NCI-H524 (cell line): ENCODE results near the gene PGD.
"Not testable (repeated sequence)": the region's sequence is repeated elsewhere in the genome, so short reads cannot be mapped to it uniquely, and the experiment has no call there.

ENCODE experiments used
- DNase-seq, 2 experiments: peaks; one replicate each; lab custom pipeline; 2025; lab: John Stamatoyannopoulos, UW

Gene PGD

GRCh38 chr1:10437052-10437451 lies 38.2 kb downstream of the PGD start:
- DNase-seq = no peak

GRCh38 chr1:10438677-10439163 lies 39.9 kb downstream of the PGD start:
- DNase-seq = no peak

DNA sequence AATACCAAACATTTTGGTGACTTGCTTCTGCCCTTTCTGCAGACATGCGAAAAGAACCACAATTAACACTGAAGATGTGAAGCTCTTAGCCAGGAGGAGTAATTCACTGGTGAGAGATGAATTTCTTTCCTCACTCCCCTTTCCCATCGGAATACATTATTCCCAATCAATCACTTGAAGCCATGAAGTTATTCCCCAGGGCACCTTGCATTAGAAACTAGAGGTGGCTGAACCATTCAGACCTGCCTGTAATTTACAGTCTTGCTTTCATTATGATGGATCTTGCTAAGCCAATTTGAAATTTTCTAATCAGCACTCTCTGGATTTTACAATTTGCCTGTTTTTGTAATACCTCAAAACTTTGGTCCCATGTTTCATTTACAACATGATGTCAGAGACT lies 41.4 kb downstream of the PGD start:
- no peak for DNase-seq

- DNase-seq = no peak
Observed at GRCh38 chr1:10440794-10441193, 41.9 kb downstream of the PGD start.

GRCh38 chr1:10444248-10444647 lies 45.4 kb downstream of the PGD start:
- no peak for DNase-seq

- no peak for DNase-seq
Observed at GRCh38 chr1:10444795-10445397, 46.0 kb downstream of the PGD start.

DNA sequence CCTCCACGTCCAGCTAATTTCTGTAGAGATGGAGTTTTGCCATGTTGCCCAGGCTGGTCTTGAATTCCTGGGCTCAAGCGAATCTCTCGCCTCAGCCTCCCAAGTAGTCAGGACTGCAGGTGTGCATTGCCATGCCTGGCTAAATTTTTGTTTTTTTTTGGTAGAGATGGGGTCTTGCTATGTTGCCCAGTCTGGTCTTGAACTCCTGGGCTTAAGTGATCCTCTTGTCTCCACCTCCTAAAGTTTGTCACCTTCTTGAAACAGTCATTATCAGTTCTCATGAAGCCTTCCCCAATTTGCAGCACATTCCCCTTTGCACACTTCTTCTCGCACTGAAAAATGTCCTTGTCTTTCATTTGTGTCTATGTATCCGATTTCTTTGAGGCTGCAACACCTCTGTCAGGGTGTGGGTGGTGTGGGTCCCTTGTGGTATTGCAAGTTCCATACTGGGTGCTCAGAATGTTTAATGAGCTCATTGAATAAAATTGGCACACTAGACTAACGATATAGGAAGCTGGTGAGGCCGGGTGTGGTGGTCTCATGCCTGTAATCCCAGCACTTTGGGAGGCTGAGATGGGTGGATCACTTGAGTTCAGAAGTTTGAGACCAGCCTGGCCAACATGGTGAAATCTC lies 48.0 kb downstream of the PGD start:
- DNase-seq = no peak

GRCh38 chr1:10449751-10450150 lies 50.9 kb downstream of the PGD start, which contains the start of gene CORT:
Gene CORT (plus strand): TSS chr1:10450031. CDS start chr1:10450224, 193 bp downstream.
- DNase-seq = no peak

DNA sequence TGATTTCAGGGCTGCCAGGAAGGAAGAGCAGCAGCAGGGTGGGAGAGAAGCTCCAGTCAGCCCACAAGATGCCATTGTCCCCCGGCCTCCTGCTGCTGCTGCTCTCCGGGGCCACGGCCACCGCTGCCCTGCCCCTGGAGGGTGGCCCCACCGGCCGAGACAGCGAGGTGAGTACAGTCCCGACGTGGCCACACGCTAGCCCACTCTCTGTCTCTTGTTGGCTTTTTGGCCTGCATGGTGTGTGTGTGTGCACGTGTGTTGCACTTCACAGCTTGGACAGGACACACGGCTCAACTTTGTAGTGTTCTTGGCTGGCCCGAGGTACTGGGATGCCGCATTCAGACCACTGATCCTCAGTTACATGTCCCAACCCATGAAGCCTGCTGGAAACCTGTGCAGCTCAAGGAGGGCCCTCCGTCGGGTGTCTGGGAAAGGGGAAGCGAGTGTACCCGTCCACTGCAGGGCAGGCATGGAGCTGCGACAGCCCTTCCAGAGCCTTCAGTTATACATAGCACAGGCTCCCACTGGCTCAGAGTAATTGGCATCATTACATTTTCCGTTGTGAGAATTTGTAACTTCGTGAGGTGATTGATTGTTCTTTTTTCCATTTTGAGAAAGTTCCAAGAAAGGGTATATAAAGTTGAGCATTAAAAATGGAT lies 51.4 kb downstream of the PGD start:
- no peak for DNase-seq

DNA sequence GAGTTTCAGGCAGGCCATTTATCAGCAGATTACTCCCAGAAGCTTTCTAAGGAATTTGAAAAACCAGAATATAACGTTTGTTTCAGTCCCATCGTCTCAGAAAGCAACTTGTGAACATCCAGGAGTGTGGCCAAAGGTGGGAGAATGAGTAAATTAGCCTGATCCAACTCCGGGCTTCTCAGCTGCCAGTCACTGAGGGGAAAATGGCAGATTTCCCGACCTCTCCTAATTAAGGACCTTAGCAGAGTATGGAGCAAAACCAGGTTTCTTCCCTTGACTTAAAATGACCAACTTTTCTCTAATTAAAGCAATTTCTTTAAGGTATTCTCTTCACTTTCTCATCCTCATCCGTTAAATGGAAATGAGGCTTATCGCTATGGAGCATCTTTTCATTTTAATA lies 52.0 kb downstream of the PGD start:
- no peak for DNase-seq

GRCh38 chr1:10451287-10451686 lies 52.4 kb downstream of the PGD start:
- peak in 1 of 2 experiments; percentile 9 for DNase-seq

DNA sequence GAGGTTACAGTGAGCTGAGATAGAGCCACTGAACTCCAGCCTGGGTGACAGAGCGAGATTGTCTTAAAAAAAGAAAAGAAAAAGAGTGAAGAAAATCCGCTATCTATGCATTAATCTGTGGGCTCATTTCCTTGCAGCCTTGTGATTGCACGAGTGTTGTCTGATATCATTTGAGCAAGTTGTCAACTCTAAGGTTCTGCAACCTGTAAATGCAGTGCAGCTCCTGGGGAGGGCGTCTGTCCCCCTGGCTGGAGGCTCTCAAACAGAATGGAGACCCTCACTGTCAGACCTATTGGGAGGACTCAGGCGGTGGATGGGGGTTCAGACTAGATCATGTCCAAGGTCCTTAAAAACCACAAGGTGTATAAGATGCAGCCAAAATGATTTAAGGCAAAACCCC lies 57.2 kb downstream of the PGD start:
- DNase-seq = no peak

DNA sequence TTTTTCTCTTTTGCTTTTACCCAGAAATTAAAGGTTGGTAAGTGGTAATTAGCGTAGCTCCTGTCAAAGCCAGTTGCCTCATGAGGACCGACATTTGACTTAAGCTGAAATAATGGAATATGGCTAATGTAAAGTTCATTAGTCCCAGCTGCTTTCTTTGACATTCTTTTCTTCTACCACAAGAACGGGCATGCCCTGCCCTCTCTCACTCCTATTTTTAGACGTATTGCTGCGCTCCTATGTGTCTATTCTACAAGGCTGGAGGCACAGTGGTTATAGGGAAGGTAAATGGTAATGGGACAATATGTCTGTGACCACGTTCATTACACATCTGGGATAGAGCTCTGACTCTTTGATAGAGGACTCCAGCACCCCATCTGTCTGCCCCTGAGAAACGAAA lies 57.8 kb downstream of the PGD start:
- DNase-seq = no peak

DNA sequence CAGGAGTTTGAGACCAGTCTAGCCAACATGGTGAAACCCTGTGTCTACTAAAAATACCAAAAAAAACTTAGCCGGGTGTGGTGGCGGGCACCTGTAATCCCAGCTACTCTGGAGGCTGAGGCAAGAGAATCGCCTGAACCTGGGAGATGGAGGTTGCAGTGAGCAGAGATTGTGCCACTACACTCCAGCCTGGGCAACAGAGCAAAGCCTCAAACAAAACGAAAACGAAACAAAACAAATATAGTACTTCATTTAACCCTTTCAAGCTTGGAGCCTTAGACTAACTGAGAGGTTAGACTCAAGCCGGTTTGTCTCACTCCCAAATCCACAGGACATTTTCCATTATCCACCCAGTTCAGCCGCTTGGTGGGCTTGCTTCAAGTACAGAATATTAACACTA lies 58.6 kb downstream of the PGD start:
- not testable (repeated sequence) for DNase-seq

DNA sequence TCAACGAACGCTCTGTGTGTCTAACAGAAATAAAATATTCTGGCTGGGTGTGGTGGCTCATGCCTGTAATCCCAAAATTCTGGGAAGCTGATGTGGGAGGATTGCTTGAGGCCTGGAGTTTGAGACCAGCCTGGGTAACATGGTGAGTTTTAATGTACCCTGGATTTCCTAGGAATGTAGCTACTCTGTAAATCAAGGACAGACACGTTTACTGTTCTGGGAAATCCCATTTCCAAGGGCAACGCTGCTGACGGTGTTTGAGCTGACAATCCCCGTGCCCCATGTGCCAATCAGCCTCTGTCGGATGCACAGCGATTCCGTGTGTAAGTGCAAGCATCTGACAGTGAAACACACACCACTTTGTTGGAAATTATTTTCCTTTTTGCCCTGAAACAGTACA lies 59.0 kb downstream of the PGD start:
- no peak for DNase-seq

DNA sequence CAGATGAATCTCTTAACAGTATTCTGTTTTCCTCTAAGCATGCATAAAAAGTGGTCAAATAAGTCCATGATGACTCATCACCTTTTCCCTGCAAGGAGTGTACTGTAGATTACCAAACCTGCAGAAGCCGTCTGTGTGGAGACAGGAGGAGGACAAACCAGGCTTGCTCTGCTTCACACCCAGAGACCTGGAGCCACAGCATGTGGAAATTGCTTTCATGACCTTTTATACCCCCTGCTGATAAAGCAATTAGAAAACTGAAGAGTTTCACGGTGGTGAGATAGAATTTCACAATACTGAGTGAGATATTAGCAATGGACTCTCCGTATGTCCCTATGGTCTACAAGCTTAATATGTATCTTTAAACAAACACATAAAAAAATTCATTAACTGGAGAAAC lies 60.3 kb downstream of the PGD start:
- DNase-seq = no peak

GRCh38 chr1:10467078-10467477 lies 68.2 kb downstream of the PGD start:
- DNase-seq = no peak

- DNase-seq = no peak
Observed at GRCh38 chr1:10470043-10470442, 71.2 kb downstream of the PGD start.
